Motor neuron (in vitro differentiated cells): Measurements from ENCODE around the gene MAT2A. TPM values are rescaled to one million over a fixed set of nuclear protein-coding genes. Genes with fewer than 3 reads are reported as not detected.
A peak's percentile ranks its signal among the peaks of the same experiment; 100 is the strongest.

ENCODE experiments used
- ATAC-seq, 8 experiments: fragments of 200-7000 bp; cut with Tn5 transposase; replicated peaks in 6 of 8; 2 replicates each; pipeline ENCODE4 v1.8.0; 2021; ENCODE audit warnings: mild to moderate bottlenecking in 8 of 8, moderate library complexity in 8 of 8
- H3K27ac ChIP-seq, 2 donors: fragments of 250-450 bp; sonication (Bioruptor Pico); 2 replicates each; pipeline ENCODE4 v1.9.0; 2021; ENCODE audit warnings: antibody characterized with exemption in 2 of 2, mild to moderate bottlenecking in 2 of 2, moderate library complexity in 1 of 2
- H3K4me1 ChIP-seq, 2 donors: fragments of 250-450 bp; sonication (Bioruptor Pico); replicated peaks in 1 of 2; 2 replicates each; pipeline ENCODE4 v1.6.1; 2021; ENCODE audit warnings: antibody characterized with exemption in 2 of 2, mild to moderate bottlenecking in 2 of 2, moderate library complexity in 1 of 2
- H3K4me3 ChIP-seq, 5 donors: fragments of 250-450 bp; sonication (Bioruptor Pico); 2 replicates each; pipeline ENCODE4 v1.9.0; 2021; ENCODE audit warnings: antibody characterized with exemption in 5 of 5, mild to moderate bottlenecking in 5 of 5, moderate library complexity in 4 of 5
- WGBS, 10 experiments: fragments of 450-650 bp; shearing (Covaris generic); methylation state at CpG; one replicate each; pipeline ENCODE4 v1.0.0; 2022; 5-methylcytosine and 5-hydroxymethylcytosine counted together
- in situ Hi-C, 9 experiments: fragments of 400-800 bp; cut with MboI; loops; one replicate each; pipeline ENCODE4 v1.15.0; 2021; ENCODE audit warnings: low sequenced_read_pairs in 9 of 9, low pct_unique_long_range_greater_than_20kb in 2 of 9; ENCODE audit not compliant: unreplicated experiment in 9 of 9
- total RNA-seq, 8 experiments: library from RNA; unstranded; fragments of 300-600 nt; gene quantifications; 2 replicates each; pipeline versions ENCODE4 v1.2.3 to v1.2.4, GENCODE V29; 2022

MAT2A gene
- total RNA-seq, 8 experiments from 2014 or later: 64.8 to 340 (median 147) TPM

DNA sequence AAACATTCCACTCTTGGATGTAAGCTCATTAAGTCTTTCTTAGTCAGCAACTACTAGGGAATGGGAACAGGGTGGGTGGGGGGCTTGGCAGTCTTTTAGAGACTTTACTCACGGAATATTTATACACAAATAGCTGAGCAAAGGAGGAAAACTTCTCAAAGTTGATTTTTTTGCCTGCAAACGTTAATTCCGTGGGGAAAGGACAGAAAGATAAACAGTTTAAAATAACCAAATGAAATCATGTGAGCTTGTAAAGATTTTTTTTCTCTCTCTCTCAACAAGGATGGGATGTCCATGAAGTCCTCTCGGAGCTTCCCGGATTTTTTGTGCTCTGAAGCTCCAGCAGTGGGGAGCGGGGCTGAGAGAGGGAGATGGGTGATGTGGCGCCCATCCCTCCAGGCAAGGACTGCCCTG lies 32.2 kb upstream of the MAT2A start:
- H3K27ac ChIP-seq: no peak overlapping the region
- no peak for ATAC-seq
- no peak overlapping the region for H3K4me3 ChIP-seq
- H3K4me1 ChIP-seq: no peaks in the 10 kb centered on the region
- 25 to 83% (median 66%) methylated on average over 1 to 6 of the region's 7 CpGs; no CpG with 5 or more reads in 2 of the 10 experiments for WGBS, 10 experiments
- in situ Hi-C loops: no loop called here

DNA sequence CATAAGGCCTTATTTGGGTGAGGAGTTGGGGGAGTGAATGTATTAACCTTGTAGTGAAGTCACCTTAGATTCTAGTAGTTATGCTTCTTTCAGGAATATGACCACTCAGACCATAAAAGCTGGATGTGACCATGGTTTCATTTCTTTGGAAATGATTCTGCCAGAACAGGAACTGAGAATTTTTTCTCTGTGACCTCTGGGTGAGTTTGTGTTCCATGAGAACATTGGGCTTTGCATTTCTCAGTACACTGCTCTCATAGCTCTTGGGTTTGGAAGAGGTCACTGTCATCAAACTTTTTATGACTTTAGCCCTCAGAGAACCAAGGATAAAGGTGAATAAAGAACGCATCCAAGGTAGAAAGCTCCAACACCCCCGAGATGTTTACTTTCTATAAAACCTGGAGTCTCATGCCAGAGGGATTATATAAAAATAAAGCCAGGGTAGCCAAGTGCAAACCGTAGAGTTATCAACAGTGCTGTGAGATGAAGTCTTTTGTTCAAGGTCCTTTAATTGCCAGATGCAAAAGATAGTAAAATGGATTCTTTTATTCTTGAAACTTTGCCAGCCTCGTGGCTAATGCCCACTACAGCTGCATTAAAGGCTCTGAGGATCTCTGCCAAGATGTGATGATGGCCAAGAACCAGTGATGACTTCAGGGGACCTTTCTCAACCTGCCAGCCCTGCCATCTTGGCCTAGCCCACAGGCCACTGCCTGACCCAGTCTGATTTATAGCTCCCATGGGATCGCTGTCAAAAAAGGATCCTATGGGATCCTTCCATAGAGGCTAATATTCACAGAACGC lies 27.8 kb upstream of the MAT2A start:
- no peak overlapping the region for H3K27ac ChIP-seq
- H3K4me3 ChIP-seq: no peak overlapping the region
- ATAC-seq: no peak
- in situ Hi-C loops: no loop called here
- H3K4me1 ChIP-seq: no peaks in the 10 kb centered on the region
- WGBS, 10 experiments: 44 to 100% (median 86%) methylated on average over 1 to 6 of the region's 6 CpGs; no CpG with 5 or more reads in 1 of the 10 experiments

DNA sequence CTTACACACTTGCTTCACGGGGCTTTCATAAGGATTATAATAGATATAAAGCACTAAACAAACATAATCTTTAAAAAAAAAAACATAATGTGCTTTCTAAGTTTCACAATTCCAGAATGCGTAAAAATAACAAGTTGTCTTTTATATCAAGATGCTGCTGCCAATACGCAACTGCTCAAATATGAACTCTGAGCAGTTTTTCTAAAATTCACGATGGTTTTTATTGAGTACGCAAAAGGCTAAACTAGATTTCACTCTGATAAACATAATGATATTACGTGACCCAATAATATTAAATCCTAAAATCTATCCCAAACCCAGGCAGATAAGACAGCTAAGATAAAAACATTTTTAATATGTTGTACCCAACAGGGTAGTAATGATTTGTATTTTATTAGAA lies 24.6 kb upstream of the MAT2A start:
- ATAC-seq: no peak
- in situ Hi-C loops: no loop called here
- H3K4me3 ChIP-seq: no peak overlapping the region
- no peaks in the 10 kb centered on the region for H3K4me1 ChIP-seq
- 80 to 100% (median 94%) methylated on average over 2 to 6 of the region's 6 CpGs for WGBS, 10 experiments
- H3K27ac ChIP-seq: no peak overlapping the region

DNA sequence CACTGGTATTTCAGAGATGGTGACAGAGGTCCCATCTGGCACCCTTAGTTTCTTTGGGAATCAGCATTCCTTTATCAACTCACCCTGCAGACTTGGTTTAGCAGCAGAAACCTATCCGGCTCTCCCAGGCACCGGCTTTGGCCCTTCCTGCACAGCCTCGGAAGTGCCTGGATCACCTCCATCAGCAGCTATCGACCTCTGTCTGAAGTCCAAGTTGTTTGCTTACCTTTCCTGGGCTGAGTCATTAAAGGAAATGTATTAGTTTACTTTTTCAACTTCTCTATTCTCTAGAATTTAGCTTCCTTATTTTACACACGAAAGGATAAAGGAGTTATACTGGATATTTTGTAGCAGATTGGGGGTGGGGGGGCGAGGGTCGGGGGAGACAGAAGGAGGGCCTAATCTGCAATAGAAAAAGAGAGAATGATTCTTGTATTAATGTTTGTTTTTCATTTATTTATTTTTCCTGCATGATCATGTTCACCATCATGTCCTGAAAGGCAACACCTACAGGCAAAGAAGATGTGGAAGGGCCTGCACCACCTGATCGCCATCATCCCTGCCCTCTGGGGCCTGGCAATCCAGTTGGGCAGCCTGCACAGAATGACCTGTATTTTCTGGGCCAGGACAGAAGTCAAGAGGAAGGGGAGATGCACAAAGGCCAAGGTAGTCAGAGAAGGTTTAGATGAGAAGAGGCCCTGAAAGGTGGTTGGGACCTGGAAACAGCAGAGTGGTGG lies 22.1 kb upstream of the MAT2A start:
- 48 to 92% (median 77%) methylated on average over 1 to 5 of the region's 8 CpGs; no CpG with 5 or more reads in 3 of the 10 experiments for WGBS, 10 experiments
- ATAC-seq: no peak

DNA sequence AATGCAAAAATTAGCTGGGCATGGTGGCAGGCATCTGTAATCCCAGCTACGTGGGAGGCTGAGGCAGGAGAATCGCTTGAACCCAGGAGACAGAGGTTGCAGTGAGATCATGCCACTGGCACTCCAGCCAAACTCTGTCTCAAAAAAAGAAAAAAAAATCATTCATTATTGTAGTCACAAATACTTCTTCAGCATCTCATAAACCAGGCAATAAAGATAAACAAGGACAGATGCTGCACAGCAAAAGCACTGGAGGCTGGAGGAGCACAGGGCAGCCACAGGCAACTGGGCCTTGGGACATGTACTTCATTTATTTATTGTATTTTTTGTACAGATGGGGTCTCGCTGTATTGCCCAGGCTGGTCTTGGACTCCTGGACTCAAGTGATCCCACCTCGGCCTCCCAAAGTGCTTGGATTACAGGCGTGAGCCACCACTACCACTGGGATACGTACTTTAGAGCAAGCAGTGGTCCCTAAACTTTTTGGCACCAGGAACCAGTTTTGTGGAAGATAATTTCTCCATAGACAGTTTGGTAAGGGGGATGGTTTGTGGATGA lies 16.8 kb upstream of the MAT2A start:
- in situ Hi-C loops: no loop called here
- WGBS, 10 experiments: 30 to 100% (median 90%) methylated on average over 1 to 6 of the region's 6 CpGs; no CpG with 5 or more reads in 1 of the 10 experiments

More for the DNA sequence above, 22.1 kb upstream of the MAT2A start:
- Histone ChIP-seq H3K4me1 (no peaks in the 10 kb centered on the region), H3K4me3 (no peak overlapping the region), H3K27ac (no peak overlapping the region)
- in situ Hi-C loops: no loop called here

DNA sequence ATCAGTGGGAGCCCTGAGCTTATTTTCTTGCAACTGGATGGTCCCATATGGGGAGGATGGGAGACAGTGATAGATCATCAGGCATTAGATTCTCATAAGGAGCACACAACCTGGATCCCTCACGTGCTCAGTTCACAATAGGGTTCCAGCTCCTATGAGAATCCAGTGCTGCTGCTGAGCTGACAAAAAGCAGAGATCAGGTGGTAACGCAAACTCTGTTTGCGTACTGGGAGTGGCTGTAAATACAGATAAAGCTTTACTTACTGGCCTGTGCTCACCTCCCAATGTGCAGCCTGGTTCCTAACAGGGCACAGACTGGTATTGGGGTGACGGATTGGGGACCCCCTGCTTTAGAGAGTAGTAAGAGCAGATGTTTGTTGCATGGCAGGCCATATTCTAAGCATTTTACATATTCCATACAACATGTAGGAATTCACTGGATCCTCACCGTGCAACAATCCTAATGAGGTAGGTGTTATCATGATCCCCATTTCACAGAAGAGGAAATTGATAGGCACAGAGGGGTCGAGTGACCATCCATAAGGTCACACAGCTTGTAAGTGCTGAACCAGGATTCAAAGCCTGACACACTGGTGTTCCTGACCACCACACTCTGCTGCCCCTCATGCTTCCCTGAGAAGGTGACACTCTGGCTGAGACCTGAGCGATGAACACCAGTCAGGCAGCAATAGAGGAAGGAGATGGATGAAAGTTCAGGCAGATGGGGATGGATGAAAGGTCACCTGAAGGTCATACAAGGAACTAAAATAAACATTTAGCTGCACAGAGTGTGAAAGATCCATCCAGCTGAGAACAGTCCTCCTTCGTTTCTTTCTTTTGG lies 15.7 kb upstream of the MAT2A start:
- in situ Hi-C loops: no loop called here
- WGBS, 10 experiments: 63 to 100% (median 82%) methylated on average over 2 to 7 of the region's 8 CpGs; no CpG with 5 or more reads in 4 of the 10 experiments
- H3K4me1 ChIP-seq: peaks cover 17 to 28% of the 10 kb centered on the region in 2 donors
- H3K27ac ChIP-seq: peak overlapping the region in 1 of 2 donors; percentile 6
- no peak overlapping the region for H3K4me3 ChIP-seq
- ATAC-seq: peak in 1 of 8 experiments; percentile 5

More for the DNA sequence above, 16.8 kb upstream of the MAT2A start:
- Histone ChIP-seq H3K4me1 (peaks cover 17 to 28% of the 10 kb centered on the region in 2 donors), H3K27ac (no peak overlapping the region), H3K4me3 (no peak overlapping the region)
- no peak for ATAC-seq

DNA sequence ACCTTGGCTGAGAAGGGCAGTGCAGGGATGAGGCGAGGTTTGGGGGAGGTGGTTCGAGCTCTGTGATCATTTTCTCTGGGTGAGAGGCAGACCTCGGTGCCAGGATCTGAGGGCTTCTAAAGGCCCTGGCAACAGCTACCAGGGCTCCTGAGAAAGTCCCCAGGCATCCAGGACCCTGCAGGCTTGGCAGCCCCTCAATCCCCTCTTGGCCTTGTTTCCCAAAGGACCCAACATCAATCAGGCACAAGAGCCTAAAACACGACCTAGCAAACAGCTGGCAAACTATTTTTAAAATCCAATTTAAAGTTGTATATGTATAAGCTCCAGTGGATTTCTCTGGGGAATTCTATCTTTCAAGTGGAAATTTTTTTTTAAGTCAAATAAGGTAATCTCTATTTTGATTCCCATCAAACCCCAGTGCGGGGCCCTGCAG lies 15.0 kb upstream of the MAT2A start:
- Histone ChIP-seq H3K27ac (peak overlapping the region in 1 of 2 donors; percentile 74), H3K4me1 (peaks cover 17 to 28% of the 10 kb centered on the region in 2 donors), H3K4me3 (no peak overlapping the region)
- peak in 4 of 8 experiments; percentile 9 to 86 (median 53) for ATAC-seq
- in situ Hi-C loops: no loop called here
- WGBS, 10 experiments: 50 to 100% (median 81%) methylated on average over 1 to 5 of the region's 5 CpGs; no CpG with 5 or more reads in 2 of the 10 experiments

DNA sequence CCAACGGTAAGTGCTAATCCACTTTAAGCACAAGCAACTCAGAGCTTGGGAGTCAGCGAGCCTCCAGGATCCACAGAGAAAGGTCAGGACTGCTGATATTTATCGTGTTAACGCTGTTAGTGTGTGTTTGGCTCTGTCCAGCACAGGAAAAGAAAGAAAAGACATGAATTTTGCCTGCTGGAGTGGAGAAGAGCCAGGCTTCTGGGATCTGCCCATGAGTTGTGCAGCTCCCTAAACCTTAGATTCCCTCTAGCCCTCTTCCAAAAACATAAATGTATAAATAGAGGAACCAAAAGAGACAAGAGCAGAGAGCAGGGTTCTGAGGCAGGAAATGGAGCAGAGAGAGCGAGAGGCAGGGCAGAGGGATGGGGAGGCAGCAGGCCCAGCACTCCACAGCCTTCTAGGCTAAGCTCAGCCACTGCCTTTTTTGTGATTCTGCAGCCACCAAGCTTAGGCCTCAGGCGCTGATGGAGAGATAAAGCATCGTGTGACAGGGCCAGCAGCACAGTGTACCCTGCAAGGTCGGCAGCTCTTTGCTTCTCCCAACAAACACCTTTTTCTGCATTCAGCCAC lies 14.5 kb upstream of the MAT2A start:
- H3K4me3 ChIP-seq: no peak overlapping the region
- WGBS, 10 experiments: 11 to 92% (median 45%) methylated on average over 2 to 5 of the region's 8 CpGs; no CpG with 5 or more reads in 2 of the 10 experiments
- ATAC-seq: peak in 6 of 8 experiments; percentile 22 to 94 (median 92)
- H3K27ac ChIP-seq: peak overlapping the region; percentile 28 to 74
- in situ Hi-C loops: no loop called here
- peaks cover 17 to 28% of the 10 kb centered on the region in 2 donors for H3K4me1 ChIP-seq

DNA sequence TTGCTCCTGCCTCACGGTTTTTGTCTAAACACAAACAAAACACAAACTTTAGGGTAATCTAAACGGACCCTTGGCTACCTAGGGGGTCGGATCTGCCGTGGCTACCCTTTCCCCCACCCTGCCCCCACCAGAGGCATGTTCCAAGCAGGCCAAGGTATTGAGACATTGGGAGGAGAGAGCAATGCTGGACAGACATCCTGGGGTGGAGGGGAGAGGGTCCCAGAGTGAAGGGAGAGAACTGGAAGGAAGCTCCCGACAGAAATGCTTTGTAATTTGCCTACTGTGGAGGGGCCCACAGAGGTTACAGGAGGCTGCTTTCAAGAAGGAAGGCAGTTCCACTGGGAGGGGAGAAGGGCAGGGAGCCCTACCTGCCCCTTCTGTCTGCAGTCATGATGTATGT lies 13.9 kb upstream of the MAT2A start:
- in situ Hi-C loops: loop anchor here in 2 of 9 experiments (25.0 kb wide), 1 partner anchor 88 kb away; no protein-coding TSS in a partner anchor
- peak overlapping the region in 1 of 2 donors; percentile 74 for H3K27ac ChIP-seq

DNA sequence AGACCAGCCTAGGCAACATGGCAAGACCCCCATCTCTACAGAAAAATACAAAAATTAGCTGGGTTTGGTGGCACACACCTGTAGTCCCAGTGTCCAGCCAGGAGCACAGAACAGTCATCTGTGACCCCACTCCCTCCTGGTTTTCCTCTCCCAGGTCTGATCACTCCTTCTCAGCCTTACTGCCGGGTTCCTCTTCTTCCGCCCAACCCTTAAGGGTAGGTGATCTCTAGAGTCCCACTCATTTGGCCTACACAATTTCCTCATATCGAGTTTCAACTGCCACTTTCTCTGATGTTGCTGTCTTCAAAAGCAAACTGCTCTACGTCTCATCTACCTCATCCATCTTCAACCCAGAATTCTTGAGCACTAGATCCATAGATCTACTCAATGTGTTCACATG lies 13.4 kb upstream of the MAT2A start:
- Histone ChIP-seq H3K4me3 (no peak overlapping the region), H3K27ac (no peak overlapping the region), H3K4me1 (peaks cover 17 to 28% of the 10 kb centered on the region in 2 donors)
- WGBS, 10 experiments: 72 to 100% (median 89%) methylated on average over 1 to 4 of the region's 4 CpGs; no CpG with 5 or more reads in 1 of the 10 experiments
- no peak for ATAC-seq
- in situ Hi-C loops: loop anchor here in 2 of 9 experiments (25.0 kb wide), 1 partner anchor 88 kb away; no protein-coding TSS in a partner anchor

More for the DNA sequence above, 13.9 kb upstream of the MAT2A start:
- Histone ChIP-seq H3K4me3 (no peak overlapping the region), H3K4me1 (peaks cover 17 to 28% of the 10 kb centered on the region in 2 donors)
- WGBS, 10 experiments: 17 to 61% (median 36%) methylated on average over 1 to 5 of the region's 5 CpGs; no CpG with 5 or more reads in 3 of the 10 experiments
- ATAC-seq: peak in 4 of 8 experiments; percentile 16 to 31 (median 20)

DNA sequence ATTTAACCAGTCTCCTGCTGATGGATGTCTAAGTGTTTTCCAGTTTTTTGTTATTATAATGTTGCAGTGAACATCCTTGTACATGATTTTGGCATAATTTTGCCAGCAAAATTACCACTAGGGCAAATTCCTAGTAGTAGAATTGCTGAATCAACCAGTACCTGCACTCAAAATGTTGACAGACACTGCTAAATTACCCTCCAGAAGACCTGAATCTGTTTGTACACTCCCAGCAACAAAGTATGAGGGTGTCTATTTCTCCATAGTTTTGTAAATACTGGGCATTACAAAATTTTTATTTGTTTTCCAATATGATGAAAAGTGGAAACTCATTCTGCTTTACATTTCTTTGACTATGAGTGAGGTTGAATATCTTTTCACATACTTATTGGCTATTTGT lies 11.2 kb upstream of the MAT2A start:
- Histone ChIP-seq H3K27ac (no peak overlapping the region), H3K4me1 (peaks cover 17 to 28% of the 10 kb centered on the region in 2 donors), H3K4me3 (no peak overlapping the region)
- no peak for ATAC-seq
- in situ Hi-C loops: loop anchor here in 2 of 9 experiments (25.0 kb wide), 1 partner anchor 90 kb away; no protein-coding TSS in a partner anchor

DNA sequence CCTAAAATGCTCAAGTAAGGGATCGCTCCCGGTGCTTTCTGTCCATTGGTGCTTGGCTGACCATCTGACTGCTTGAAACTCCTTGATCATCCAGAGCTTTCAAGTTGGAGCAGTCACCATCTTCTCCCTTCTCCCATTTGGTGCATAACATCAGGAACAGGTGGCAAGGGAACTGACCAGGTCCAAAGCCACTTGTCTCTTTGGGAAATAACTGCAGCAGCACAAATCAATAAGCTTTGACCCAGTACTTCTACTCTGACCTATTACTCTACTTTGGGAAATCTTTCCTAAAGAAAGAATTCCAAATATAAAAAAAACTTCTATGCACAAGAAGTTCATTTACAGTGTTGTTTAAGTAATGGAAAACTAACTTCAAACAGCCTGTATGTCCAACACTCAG lies 10.6 kb upstream of the MAT2A start:
- Histone ChIP-seq H3K4me3 (no peak overlapping the region), H3K27ac (no peak overlapping the region), H3K4me1 (peaks cover 17 to 25% of the 10 kb centered on the region in 2 donors)
- WGBS, 10 experiments: 30 to 100% (median 80%) methylated on average over 1 to 2 of the region's 2 CpGs; no CpG with 5 or more reads in 1 of the 10 experiments
- ATAC-seq: no peak
- in situ Hi-C loops: loop anchor here in 2 of 9 experiments (25.0 kb wide), 1 partner anchor 91 kb away; no protein-coding TSS in a partner anchor
